ENCODE data around the gene SFXN1. TPM values are rescaled to one million over a fixed set of nuclear protein-coding genes. Genes with fewer than 3 reads are reported as not detected.
"Not testable (repeated sequence)": the region's sequence is repeated elsewhere in the genome, so short reads cannot be mapped to it uniquely, and the experiment has no call there.

Gene SFXN1
- total RNA-seq, 2 experiments from 2014 or later, result 133 to 138 TPM

GRCh38 chr5:175452166-175452565, 26.2 kb upstream of the SFXN1 start:
- ChIA-PET CTCF (interaction anchor here (3.0 kb wide), 1 partner anchor 13 kb away, joined by 14 read pairs; no protein-coding TSS in a partner anchor), POLR2A (no interaction called here)
- no peaks in the 10 kb centered on the region for H3K4me1 Mint-ChIP-seq (ENCODE audit: low read depth)
- no peaks in the 10 kb centered on the region for H3K9me3 Mint-ChIP-seq
- ATAC-seq (ENCODE audit: poor library complexity), result no peak
- no peak for DNase-seq
- Histone ChIP-seq H3K27ac (ENCODE audit: low read depth in 1 of 2, low read length in 2 of 2) (no peak overlapping the region), H3K4me1 (ENCODE audit: insufficient read depth, low read length) (no peaks in the 10 kb centered on the region), H3K36me3 (ENCODE audit: insufficient read depth, low read length) (no peaks in the 10 kb centered on the region), H3K4me3 (ENCODE audit: low read length) (no peak overlapping the region), H3K9me3 (ENCODE audit: control insufficient read depth in 1 of 2, insufficient read depth in 1 of 2, low read length in 2 of 2) (no peaks in the 10 kb centered on the region), H3K27me3 (ENCODE audit: control insufficient read depth in 1 of 2, insufficient read depth in 2 of 2, low read length in 2 of 2) (peaks cover 9 to 12% of the 10 kb centered on the region in 2 experiments)
- intact Hi-C loops (cut with DNase I, micrococcal nuclease), result no loop called here
- H3K4me3 Mint-ChIP-seq, result no peak overlapping the region
- no peaks in the 10 kb centered on the region for H3K36me3 Mint-ChIP-seq (ENCODE audit: low read depth)
- no peak for TF ChIP-seq CTCF (IDR thresholded peaks at IDR 0.05)
- H3K27ac Mint-ChIP-seq, result no peak overlapping the region
- peaks cover 63% of the 10 kb centered on the region for H3K27me3 Mint-ChIP-seq

GRCh38 chr5:175454338-175454737, 24.0 kb upstream of the SFXN1 start:
- H3K4me1 ChIP-seq (ENCODE audit: insufficient read depth, low read length); H3K27ac ChIP-seq (ENCODE audit: low read depth in 1 of 2, low read length in 2 of 2); CTCF ChIA-PET; H3K27ac Mint-ChIP-seq; DNase-seq; H3K9me3 ChIP-seq (ENCODE audit: control insufficient read depth in 1 of 2, insufficient read depth in 1 of 2, low read length in 2 of 2); ATAC-seq (ENCODE audit: poor library complexity); H3K4me3 Mint-ChIP-seq; H3K36me3 ChIP-seq (ENCODE audit: insufficient read depth, low read length); POLR2A ChIA-PET; H3K9me3 Mint-ChIP-seq; intact Hi-C loops (cut with DNase I, micrococcal nuclease); H3K4me1 Mint-ChIP-seq (ENCODE audit: low read depth); H3K36me3 Mint-ChIP-seq (ENCODE audit: low read depth); H3K4me3 ChIP-seq (ENCODE audit: low read length): not testable (repeated sequence)
- H3K27me3 Mint-ChIP-seq, result peaks cover 51% of the 10 kb centered on the region
- H3K27me3 ChIP-seq (ENCODE audit: control insufficient read depth in 1 of 2, insufficient read depth in 2 of 2, low read length in 2 of 2), result peaks cover 6 to 21% of the 10 kb centered on the region in 2 experiments

- no peaks in the 10 kb centered on the region for H3K36me3 ChIP-seq (ENCODE audit: insufficient read depth, low read length)
- TF ChIP-seq CTCF (IDR thresholded peaks at IDR 0.05), result no peak
- H3K27me3 ChIP-seq (ENCODE audit: control insufficient read depth in 1 of 2, insufficient read depth in 2 of 2, low read length in 2 of 2), result peaks cover 4 to 21% of the 10 kb centered on the region in 2 experiments
- H3K27ac ChIP-seq (ENCODE audit: low read depth in 1 of 2, low read length in 2 of 2), result no peak overlapping the region
- ATAC-seq (ENCODE audit: poor library complexity) (no peak), DNase-seq (no peak)
- intact Hi-C loops (cut with DNase I, micrococcal nuclease), result no loop called here
- Mint-ChIP-seq H3K9me3 (no peaks in the 10 kb centered on the region), H3K4me1 (ENCODE audit: low read depth) (no peaks in the 10 kb centered on the region), H3K4me3 (no peak overlapping the region), H3K36me3 (ENCODE audit: low read depth) (no peaks in the 10 kb centered on the region), H3K27ac (no peak overlapping the region), H3K27me3 (peaks cover 47% of the 10 kb centered on the region)
- ChIA-PET CTCF (interaction anchor here (0.6 kb wide), 1 partner anchor 228 kb away, joined by 3 read pairs; no protein-coding TSS in a partner anchor), POLR2A (no interaction called here)
- H3K4me1 ChIP-seq (ENCODE audit: insufficient read depth, low read length), result no peaks in the 10 kb centered on the region
- no peaks in the 10 kb centered on the region for H3K9me3 ChIP-seq (ENCODE audit: control insufficient read depth in 1 of 2, insufficient read depth in 1 of 2, low read length in 2 of 2)
- H3K4me3 ChIP-seq (ENCODE audit: low read length), result no peak overlapping the region
These were observed 22.1 kb upstream of the SFXN1 start for GRCh38 chr5:175456105-175456742.

- Mint-ChIP-seq H3K4me1 (ENCODE audit: low read depth) (no peaks in the 10 kb centered on the region), H3K27me3 (peaks cover 39% of the 10 kb centered on the region), H3K27ac (no peak overlapping the region), H3K36me3 (ENCODE audit: low read depth) (no peaks in the 10 kb centered on the region), H3K9me3 (no peaks in the 10 kb centered on the region), H3K4me3 (no peak overlapping the region)
- Histone ChIP-seq H3K9me3 (ENCODE audit: control insufficient read depth in 1 of 2, insufficient read depth in 1 of 2, low read length in 2 of 2) (no peaks in the 10 kb centered on the region), H3K4me3 (ENCODE audit: low read length) (no peak overlapping the region), H3K4me1 (ENCODE audit: insufficient read depth, low read length) (no peaks in the 10 kb centered on the region), H3K27me3 (ENCODE audit: control insufficient read depth in 1 of 2, insufficient read depth in 2 of 2, low read length in 2 of 2) (peaks cover 4 to 21% of the 10 kb centered on the region in 2 experiments), H3K27ac (ENCODE audit: low read depth in 1 of 2, low read length in 2 of 2) (no peak overlapping the region), H3K36me3 (ENCODE audit: insufficient read depth, low read length) (no peaks in the 10 kb centered on the region)
- no peak for TF ChIP-seq CTCF (IDR thresholded peaks at IDR 0.05)
- POLR2A ChIA-PET, result no interaction called here
- intact Hi-C loops (cut with DNase I, micrococcal nuclease), result no loop called here
- CTCF ChIA-PET, result interaction anchor here (0.7 kb wide), 1 partner anchor 9 kb away, joined by 3 read pairs; no protein-coding TSS in a partner anchor
- ATAC-seq (ENCODE audit: poor library complexity) (no peak), DNase-seq (no peak)
These were observed 20.9 kb upstream of the SFXN1 start for GRCh38 chr5:175457466-175457865.

Measured in CD4-positive, alpha-beta T cell (primary cell).